Sigmoid colon (tissue), 7 donors: Measurements from ENCODE around the gene OR10A4. TPM values are rescaled to one million over a fixed set of nuclear protein-coding genes. Genes with fewer than 3 reads are reported as not detected.

ENCODE experiments used
- DNase-seq: peaks from one replicate; pipeline ENCODE4 v3.0.0-alpha.2; 2019
- H3K27ac ChIP-seq, 4 donors: fragments of 200-600 bp; sonication (generic); one replicate each; pipeline ENCODE4 v1.5.1; 2016 to 2019; ENCODE audit warnings: mild to moderate bottlenecking in 1 of 4
- H3K27me3 ChIP-seq, 3 donors: fragments of 200-600 bp; sonication (generic); one replicate each; pipeline ENCODE4 v1.5.1; 2019; ENCODE audit warnings: mild to moderate bottlenecking in 1 of 3
- H3K36me3 ChIP-seq, 4 donors: fragments of 200-600 bp; sonication (generic); one replicate each; pipeline ENCODE4 v1.5.1; 2016 to 2019
- H3K4me1 ChIP-seq, 4 donors: fragments of 200-600 bp; sonication (generic); one replicate each; pipeline ENCODE4 v1.5.1; 2017 to 2019
- H3K4me3 ChIP-seq, 4 donors: fragments of 200-600 bp; sonication (generic); one replicate each; pipeline ENCODE4 v1.5.1; 2017 to 2019; ENCODE audit warnings: mild to moderate bottlenecking in 2 of 4, moderate library complexity in 1 of 4
- H3K9me3 ChIP-seq, 4 donors: fragments of 200-600 bp in 3 of 4; sonication (generic) in 3 of 4; one replicate each; pipeline versions ENCODE4 v1.5.1 to v1.6.1; 2013 to 2019
- CTCF ChIP-seq, 4 experiments: fragments of 450-650 bp in 3 of 4; fragments of 200-600 bp in 1 of 4; IDR thresholded peaks; one replicate each; pipeline ENCODE4 v1.5.1; 2016 to 2019; ENCODE audit warnings: antibody characterized with exemption in 4 of 4, mild to moderate bottlenecking in 3 of 4, moderate library complexity in 2 of 4
- EP300 ChIP-seq, 4 donors: sonication (generic); formaldehyde crosslinking; IDR thresholded peaks; one replicate each; pipeline ENCODE4 v1.6.1; 2017; ENCODE audit warnings: antibody characterized with exemption in 4 of 4
- POLR2A ChIP-seq, 2 donors: fragments of 450-650 bp; IDR thresholded peaks; one replicate each; pipeline ENCODE4 v1.6.1; 2016; ENCODE audit warnings: antibody characterized with exemption in 2 of 2, mild to moderate bottlenecking in 2 of 2, moderate library complexity in 2 of 2
- POLR2AphosphoS5 ChIP-seq, 4 donors: sonication (generic); formaldehyde crosslinking; IDR thresholded peaks; one replicate each; pipeline ENCODE4 v1.6.1; 2017; ENCODE audit warnings: antibody characterized with exemption in 4 of 4
- WGBS, 2 donors: extraction: QIAGEN DNeasy Blood & Tissue Kit; methylation state at CpG; one replicate each; pipeline ENCODE4 v1.1.7; 2013; 5-methylcytosine and 5-hydroxymethylcytosine counted together
- intact Hi-C: fragments of 100-400 bp; cut with DNase I; formaldehyde crosslinking; loops from one replicate; pipeline ENCODE4 v1.15.1; 2023
- polyA plus RNA-seq, 3 donors: library from polyadenylated mRNA; stranded (reverse); fragments of 200-250 nt; gene quantifications; one replicate each; pipeline ENCODE4 v1.2.3, GENCODE V29; 2013
- total RNA-seq, 4 donors: library from RNA; depleted of rRNA; stranded (reverse); fragments of >200 nt; gene quantifications; one replicate each; pipeline ENCODE4 v1.1.0, GENCODE V29; 2016
- donor health status: healthy with polysubstance abuse.
- donor health status: Bipolar disorder and iron deficiency.
- donor health status: healthy.

The OR10A4 gene
- total and polyA plus RNA-seq, 7 donors: not detected

GRCh38 chr11:6925636-6926207, 49.3 kb downstream of the OR10A4 start:
- Histone ChIP-seq H3K4me3 (peak overlapping the region in 3 of 4 donors; percentile 49 to 70 (median 62)), H3K27ac (peak overlapping the region; percentile 38 to 67 (median 64))

GRCh38 chr11:6926208-6927029, 50.0 kb downstream of the OR10A4 start, which contains the start of gene ZNF215:
TSS of gene ZNF215 (plus strand) at chr11:6926426. CDS start at chr11:6932273, 5,847 bp downstream.
- intact Hi-C loops: loop anchor here (1.0 to 10.0 kb wide), 2 partner anchors 68 to 93 kb away; no protein-coding TSS in a partner anchor
- DNase-seq: peak; percentile 85
- H3K4me1 ChIP-seq: peaks cover 0 to 15% (median 10%) of the 10 kb centered on the region in 4 donors
- 1 to 2% methylated on average over 61 of the region's 61 CpGs for WGBS, 2 donors
- peak within 1 kb of the TSS; percentile 38 to 67 (median 64) for H3K27ac ChIP-seq
- H3K4me3 ChIP-seq: peak within 1 kb of the TSS; percentile 43 to 70 (median 56)
- H3K9me3 ChIP-seq: no peaks in the 10 kb centered on the region
- TF ChIP-seq POLR2AphosphoS5 (IDR thresholded peaks at IDR 0.05): no peak
- no peak for TF ChIP-seq POLR2A (IDR thresholded peaks at IDR 0.05)
- no peak for TF ChIP-seq EP300 (IDR thresholded peaks at IDR 0.05)
- no peak for TF ChIP-seq CTCF (IDR thresholded peaks at IDR 0.05)
- H3K27me3 ChIP-seq: no peaks in the 10 kb centered on the region
- no peaks in the 10 kb centered on the region for H3K36me3 ChIP-seq

More at GRCh38 chr11:6925636-6926207, 49.3 kb downstream of the OR10A4 start:
- Histone ChIP-seq H3K4me1 (peaks cover 0 to 15% (median 10%) of the 10 kb centered on the region in 4 donors), H3K9me3 (no peaks in the 10 kb centered on the region), H3K27me3 (no peaks in the 10 kb centered on the region), H3K36me3 (no peaks in the 10 kb centered on the region)
- no peak for TF ChIP-seq POLR2A (IDR thresholded peaks at IDR 0.05)
- no peak for TF ChIP-seq EP300 (IDR thresholded peaks at IDR 0.05)
- no peak for TF ChIP-seq CTCF (IDR thresholded peaks at IDR 0.05)
- no peak for TF ChIP-seq POLR2AphosphoS5 (IDR thresholded peaks at IDR 0.05)
- no peak for DNase-seq
- 51 to 62% methylated on average over 2 of the region's 2 CpGs for WGBS, 2 donors
- intact Hi-C loops: loop anchor here (1.0 to 10.0 kb wide), 2 partner anchors 69 to 94 kb away; no protein-coding TSS in a partner anchor

GRCh38 chr11:6927030-6927617, 50.7 kb downstream of the OR10A4 start:
- H3K9me3 ChIP-seq: no peaks in the 10 kb centered on the region
- peak overlapping the region in 3 of 4 donors; percentile 61 to 67 (median 66) for H3K27ac ChIP-seq
- no peak for DNase-seq
- intact Hi-C loops: loop anchor here (10.0 kb wide), 1 partner anchor 68 kb away; no protein-coding TSS in a partner anchor
- TF ChIP-seq POLR2A (IDR thresholded peaks at IDR 0.05) (no peak), POLR2AphosphoS5 (IDR thresholded peaks at IDR 0.05) (no peak), EP300 (IDR thresholded peaks at IDR 0.05) (no peak), CTCF (IDR thresholded peaks at IDR 0.05) (no peak)
- no peaks in the 10 kb centered on the region for H3K36me3 ChIP-seq
- peaks cover 0 to 15% (median 10%) of the 10 kb centered on the region in 4 donors for H3K4me1 ChIP-seq
- H3K4me3 ChIP-seq: peak overlapping the region; percentile 43 to 70 (median 56)
- WGBS, 2 donors: 6 to 15% methylated on average over 11 of the region's 11 CpGs
- H3K27me3 ChIP-seq: no peaks in the 10 kb centered on the region

Other genes starting within 250 kb of the OR10A4 start
- 10 to 100 TPM; 21.7 to 57.1 (median 32.2) TPM for gene DCHS1, start 220.8 kb upstream of the OR10A4 start, total RNA-seq
- 1 to 10 TPM in 1 of 3 donors, under 1 TPM in 2; under 0.01 to 6.3 (median 0.46) TPM for gene DCHS1, start 220.8 kb upstream of the OR10A4 start, polyA plus RNA-seq
- gene MRPL17, start 193.3 kb upstream of the OR10A4 start, total RNA-seq: 10 to 100 TPM; 18.3 to 97.5 (median 20.1) TPM
- 10 to 100 TPM; 23.4 to 51.1 (median 28.9) TPM for gene MRPL17, start 193.3 kb upstream of the OR10A4 start, polyA plus RNA-seq
- under 1 TPM in 2 of 4 donors, not detected in 2; 0.28 to 0.41 TPM for gene OR2AG2, start 104.6 kb upstream of the OR10A4 start, total RNA-seq
- gene OR2AG2, start 104.6 kb upstream of the OR10A4 start, polyA plus RNA-seq: under 1 TPM in 1 of 3 donors, not detected in 2; 0.06 TPM
- gene OR2AG1, start 93.6 kb upstream of the OR10A4 start, total RNA-seq: not detected
- gene OR2AG1, start 93.6 kb upstream of the OR10A4 start, polyA plus RNA-seq: not detected
- under 1 TPM in 2 of 4 donors, not detected in 2; 0.14 to 0.28 TPM for gene OR6A2, start 76.9 kb upstream of the OR10A4 start, total RNA-seq
- under 1 TPM in 1 of 3 donors, not detected in 2; 0.06 TPM for gene OR6A2, start 76.9 kb upstream of the OR10A4 start, polyA plus RNA-seq
- not detected for gene OR10A5, start 30.9 kb upstream of the OR10A4 start, total RNA-seq
- gene OR10A5, start 30.9 kb upstream of the OR10A4 start, polyA plus RNA-seq: not detected
- not detected for gene OR10A2, start 13.6 kb upstream of the OR10A4 start, total RNA-seq
- gene OR10A2, start 13.6 kb upstream of the OR10A4 start, polyA plus RNA-seq: not detected
- gene OR2D2, start 15.9 kb downstream of the OR10A4 start, total RNA-seq: not detected
- gene OR2D2, start 15.9 kb downstream of the OR10A4 start, polyA plus RNA-seq: not detected
- not detected for gene OR2D3, start 44.4 kb downstream of the OR10A4 start, total RNA-seq
- not detected for gene OR2D3, start 44.4 kb downstream of the OR10A4 start, polyA plus RNA-seq
- 1 to 10 TPM in 2 of 4 donors, under 1 TPM in 2; 0.41 to 3.0 (median 0.78) TPM for gene ZNF215, start 49.8 kb downstream of the OR10A4 start, total RNA-seq
- gene ZNF215, start 49.8 kb downstream of the OR10A4 start, polyA plus RNA-seq: 1 to 10 TPM in 2 of 3 donors, under 1 TPM in 1; 0.46 to 1.7 (median 1.2) TPM
- 1 to 10 TPM; 1.9 to 3.1 (median 2.5) TPM for gene ZNF214, start 143.7 kb downstream of the OR10A4 start, total RNA-seq
- gene ZNF214, start 143.7 kb downstream of the OR10A4 start, polyA plus RNA-seq: 1 to 10 TPM in 1 of 3 donors, under 1 TPM in 2; 0.46 to 1.2 (median 0.77) TPM
- under 1 TPM in 1 of 4 donors, not detected in 3; 0.36 TPM for gene NLRP14, start 143.9 kb downstream of the OR10A4 start, total RNA-seq
- gene NLRP14, start 143.9 kb downstream of the OR10A4 start, polyA plus RNA-seq: under 1 TPM in 1 of 3 donors, not detected in 2; 0.01 TPM
- not detected for gene RBMXL2, start 212.4 kb downstream of the OR10A4 start, total RNA-seq
- gene RBMXL2, start 212.4 kb downstream of the OR10A4 start, polyA plus RNA-seq: under 1 TPM in 1 of 3 donors, not detected in 2; 0.03 TPM